BLaER1 treated with 17β-estradiol and CSF1 and Interleukin-3, amounts not matched to agents 10 nM and 100 nM (cell line): ENCODE data around the gene MAML3.
A peak's percentile ranks its signal among the peaks of the same experiment; 100 is the strongest.

ENCODE experiments used
- H3K27ac ChIP-seq, 11 experiments: shearing (Covaris generic); formaldehyde crosslinking; 2 replicates each; pipeline ENCODE4 v1.8.1; 2022
- H3K27me3 ChIP-seq, 11 experiments: shearing (Covaris generic); formaldehyde crosslinking; 2 replicates each; pipeline ENCODE4 v1.8.1; 2022
- H3K36me3 ChIP-seq, 11 experiments: shearing (Covaris generic); formaldehyde crosslinking; 2 replicates each; pipeline ENCODE4 v1.8.1; 2022
- H3K4me1 ChIP-seq, 10 experiments: shearing (Covaris generic); formaldehyde crosslinking; 2 replicates each; pipeline ENCODE4 v1.8.1; 2022
- H3K4me2 ChIP-seq, 11 experiments: shearing (Covaris generic); formaldehyde crosslinking; 2 replicates each; pipeline ENCODE4 v1.8.1; 2022
- H3K4me3 ChIP-seq, 10 experiments: shearing (Covaris generic); formaldehyde crosslinking; 2 replicates each; pipeline ENCODE4 v1.8.1; 2022
- H3K9ac ChIP-seq, 11 experiments: shearing (Covaris generic); formaldehyde crosslinking; 2 replicates each; pipeline ENCODE4 v1.8.1; 2022
- H3K9me3 ChIP-seq, 11 experiments: shearing (Covaris generic); formaldehyde crosslinking; replicated peaks in 1 of 11; 2 replicates each; pipeline ENCODE4 v1.8.1; 2022
- H4K20me1 ChIP-seq, 11 experiments: shearing (Covaris generic); formaldehyde crosslinking; 2 replicates each; pipeline ENCODE4 v1.8.1; 2022
- Cebpa-rat ChIP-seq, 11 experiments: shearing (Covaris generic); IDR thresholded peaks; 2 replicates each; pipeline ENCODE4 v1.8.1; 2022

Gene MAML3

DNA sequence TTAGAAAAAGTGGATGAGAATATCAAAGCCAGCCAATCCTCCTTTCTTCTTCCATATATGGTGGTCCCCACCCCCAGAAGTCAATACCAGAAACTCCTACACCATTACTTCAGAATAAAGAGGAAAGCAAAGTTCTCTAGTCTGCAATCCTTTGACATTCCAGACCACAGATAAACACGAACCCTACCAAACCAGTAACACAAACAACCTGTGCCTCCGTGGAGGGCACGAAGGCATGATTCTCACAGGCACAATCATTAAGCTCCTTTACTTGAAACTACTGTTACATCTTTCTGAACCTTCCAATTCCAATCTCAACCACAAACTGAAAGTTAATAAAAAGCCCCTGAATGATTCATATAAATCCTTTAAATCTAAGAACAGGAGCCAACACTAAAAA is 16.3 kb downstream of the MAML3 start:
- Histone ChIP-seq H3K9me3 (peaks cover 0 to 16% (median 0%) of the 10 kb centered on the region in 11 experiments; a peak in 5 of 22 replicates), H3K4me2 (peak overlapping the region in 1 of 11 experiments; percentile 61; a peak in 3 of 22 replicates), H3K36me3 (peaks cover 0 to 23% (median 4%) of the 10 kb centered on the region in 11 experiments; a peak in 5 of 22 replicates), H3K27ac (no peak overlapping the region), H3K9ac (no peak overlapping the region), H3K4me1 (peaks cover 3 to 53% (median 21%) of the 10 kb centered on the region in 10 experiments; a peak in 17 of 20 replicates), H3K4me3 (no peak overlapping the region), H4K20me1 (peaks cover 0 to 88% (median 26%) of the 10 kb centered on the region in 11 experiments; a peak in 13 of 22 replicates), H3K27me3 (no peaks in the 10 kb centered on the region)
- TF ChIP-seq Cebpa-rat (IDR thresholded peaks at IDR 0.05), result no peak

DNA sequence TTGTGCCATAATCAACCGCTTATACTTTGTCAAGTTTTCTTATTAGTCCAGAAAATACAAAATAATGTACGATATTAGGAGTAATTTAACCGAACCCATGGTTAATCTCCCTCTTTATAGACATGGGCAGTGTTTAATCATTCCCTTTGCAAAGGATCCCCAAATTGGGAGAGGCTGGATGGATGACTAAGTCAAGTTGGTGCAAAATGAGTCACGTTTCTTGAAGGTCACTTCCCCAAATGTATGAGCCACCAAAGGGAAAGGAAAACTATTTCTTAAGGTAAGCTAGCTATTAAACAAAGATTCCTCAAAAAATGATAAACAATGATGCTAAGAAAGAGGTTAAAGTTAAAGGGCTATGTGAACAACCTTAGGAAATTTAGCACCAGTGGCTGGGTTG is 17.5 kb downstream of the MAML3 start:
- Histone ChIP-seq H4K20me1 (peaks cover 0 to 88% (median 29%) of the 10 kb centered on the region in 11 experiments; a peak in 12 of 22 replicates), H3K4me2 (peak overlapping the region in 6 of 11 experiments; percentile 8 to 61 (median 32); a peak in 10 of 22 replicates), H3K9me3 (peaks cover 0 to 16% (median 0%) of the 10 kb centered on the region in 11 experiments; a peak in 5 of 22 replicates), H3K27ac (no peak overlapping the region; a peak in 2 of 22 replicates), H3K4me3 (no peak overlapping the region), H3K27me3 (no peaks in the 10 kb centered on the region), H3K36me3 (peaks cover 0 to 32% (median 10%) of the 10 kb centered on the region in 11 experiments; a peak in 11 of 22 replicates), H3K9ac (no peak overlapping the region), H3K4me1 (peaks cover 0 to 61% (median 19%) of the 10 kb centered on the region in 10 experiments; a peak in 13 of 20 replicates)
- TF ChIP-seq Cebpa-rat (IDR thresholded peaks at IDR 0.05), result no peak

DNA sequence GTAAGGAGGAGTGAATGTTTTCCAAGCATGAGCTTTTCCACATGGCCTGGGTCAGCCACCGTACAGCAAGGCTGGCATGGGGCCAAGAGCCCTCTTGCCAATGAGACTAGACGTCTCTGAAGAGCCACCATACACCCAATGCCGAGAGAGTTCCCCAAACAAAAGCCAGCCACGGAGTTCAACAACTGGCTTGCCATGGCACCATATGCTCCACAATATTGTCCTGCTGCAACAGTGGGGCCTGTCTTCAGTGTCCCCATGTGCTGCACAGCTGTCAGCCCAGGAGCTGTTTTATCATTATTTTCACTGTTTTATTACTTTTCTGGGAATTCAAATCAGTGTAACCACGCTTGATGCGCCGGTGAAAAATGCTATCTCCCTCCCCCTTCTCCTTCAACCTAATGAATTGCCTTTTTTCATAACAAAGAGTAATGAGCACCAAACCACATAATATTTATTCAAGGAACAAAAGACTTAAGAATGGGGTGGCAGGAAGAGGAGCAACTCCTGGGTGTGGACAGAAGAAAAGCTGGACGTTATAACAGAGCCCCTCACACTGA is 18.4 kb downstream of the MAML3 start:
- H3K9me3 ChIP-seq, result peaks cover 0 to 16% (median 0%) of the 10 kb centered on the region in 11 experiments; a peak in 5 of 22 replicates
- H3K4me2 ChIP-seq, result peak overlapping the region in 5 of 11 experiments; percentile 15 to 61 (median 46); a peak in 6 of 22 replicates
- no peak for TF ChIP-seq Cebpa-rat (IDR thresholded peaks at IDR 0.05)
- H4K20me1 ChIP-seq, result peaks cover 0 to 88% (median 31%) of the 10 kb centered on the region in 11 experiments; a peak in 11 of 22 replicates
- H3K4me1 ChIP-seq, result peaks cover 0 to 68% (median 23%) of the 10 kb centered on the region in 10 experiments; a peak in 13 of 20 replicates
- no peak overlapping the region for H3K9ac ChIP-seq
- H3K4me3 ChIP-seq, result no peak overlapping the region
- no peaks in the 10 kb centered on the region for H3K27me3 ChIP-seq
- H3K36me3 ChIP-seq, result peaks cover 0 to 36% (median 13%) of the 10 kb centered on the region in 11 experiments; a peak in 11 of 22 replicates
- peak overlapping the region in 1 of 11 experiments; percentile 4; a peak in 1 of 22 replicates for H3K27ac ChIP-seq

DNA sequence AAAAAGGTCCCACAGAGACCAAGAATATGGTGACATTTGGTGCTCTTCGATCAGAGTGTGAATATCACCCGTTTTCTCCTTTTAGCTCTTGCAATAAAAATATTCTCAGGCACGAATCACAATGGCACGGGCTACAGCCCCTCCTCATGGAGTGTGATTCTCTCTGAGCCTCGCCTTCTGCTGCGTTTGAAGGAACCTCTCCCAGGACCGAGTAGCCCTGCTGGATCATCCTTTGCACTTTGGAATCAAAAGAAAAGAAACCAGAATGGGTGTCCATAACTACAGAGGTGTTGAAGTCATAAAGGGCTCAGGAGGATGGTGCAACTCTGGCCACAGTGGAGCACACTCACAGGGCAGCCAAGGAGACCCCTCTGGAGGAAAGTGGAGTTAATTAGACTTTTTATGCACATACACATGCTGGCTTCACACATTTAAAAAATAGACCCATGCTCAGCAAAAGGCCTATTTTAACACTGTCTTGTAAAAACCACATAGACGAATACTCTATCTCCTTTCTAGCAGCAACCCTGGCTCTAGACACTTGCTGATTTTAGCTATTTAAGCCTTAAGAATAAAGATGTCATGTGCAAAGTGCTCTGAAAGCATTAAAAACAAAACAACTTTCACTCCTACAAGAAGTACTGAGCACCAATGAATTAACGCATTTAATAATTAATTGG is 19.1 kb downstream of the MAML3 start:
- peaks cover 0 to 87% (median 30%) of the 10 kb centered on the region in 11 experiments; a peak in 11 of 22 replicates for H4K20me1 ChIP-seq
- H3K9ac ChIP-seq, result no peak overlapping the region
- no peaks in the 10 kb centered on the region for H3K27me3 ChIP-seq
- no peak overlapping the region for H3K27ac ChIP-seq
- H3K36me3 ChIP-seq, result peaks cover 0 to 38% (median 13%) of the 10 kb centered on the region in 11 experiments; a peak in 12 of 22 replicates
- H3K4me3 ChIP-seq, result no peak overlapping the region
- peaks cover 0 to 20% (median 0%) of the 10 kb centered on the region in 11 experiments; a peak in 5 of 22 replicates for H3K9me3 ChIP-seq
- peaks cover 0 to 72% (median 24%) of the 10 kb centered on the region in 10 experiments; a peak in 13 of 20 replicates for H3K4me1 ChIP-seq
- peak overlapping the region in 4 of 11 experiments; percentile 20 to 61 (median 33); a peak in 5 of 22 replicates for H3K4me2 ChIP-seq
- no peak for TF ChIP-seq Cebpa-rat (IDR thresholded peaks at IDR 0.05)

DNA sequence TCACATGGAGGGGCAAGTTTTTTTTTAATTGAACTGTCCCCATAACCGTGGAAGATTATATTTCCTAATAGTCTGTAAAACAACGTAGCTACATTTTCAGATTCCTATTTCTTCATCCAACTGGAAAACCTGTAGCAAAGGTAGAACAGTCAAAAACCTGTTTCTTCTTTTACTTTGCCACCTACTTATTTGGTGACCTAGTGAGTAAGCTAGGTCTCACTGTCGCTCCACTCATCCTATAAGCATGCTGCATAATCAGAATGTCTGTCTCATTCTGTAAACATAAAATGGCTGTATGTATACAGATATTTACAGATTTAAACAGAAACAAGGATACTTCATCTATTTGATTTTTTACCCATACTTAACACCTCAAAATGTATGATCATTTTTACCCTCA is 20.4 kb downstream of the MAML3 start:
- Histone ChIP-seq H3K4me2 (peak overlapping the region in 2 of 11 experiments; percentile 10 to 41; a peak in 1 of 22 replicates), H3K27me3 (no peaks in the 10 kb centered on the region; a peak in 1 of 22 replicates), H3K4me1 (peaks cover 0 to 72% (median 25%) of the 10 kb centered on the region in 10 experiments; a peak in 16 of 20 replicates), H3K36me3 (peaks cover 6 to 47% (median 20%) of the 10 kb centered on the region in 11 experiments; a peak in 15 of 22 replicates), H3K27ac (no peak overlapping the region), H3K9me3 (peaks cover 0 to 30% (median 0%) of the 10 kb centered on the region in 11 experiments; a peak in 7 of 22 replicates), H3K4me3 (no peak overlapping the region), H4K20me1 (peaks cover 0 to 87% (median 31%) of the 10 kb centered on the region in 11 experiments; a peak in 11 of 22 replicates), H3K9ac (no peak overlapping the region)
- no peak for TF ChIP-seq Cebpa-rat (IDR thresholded peaks at IDR 0.05)

DNA sequence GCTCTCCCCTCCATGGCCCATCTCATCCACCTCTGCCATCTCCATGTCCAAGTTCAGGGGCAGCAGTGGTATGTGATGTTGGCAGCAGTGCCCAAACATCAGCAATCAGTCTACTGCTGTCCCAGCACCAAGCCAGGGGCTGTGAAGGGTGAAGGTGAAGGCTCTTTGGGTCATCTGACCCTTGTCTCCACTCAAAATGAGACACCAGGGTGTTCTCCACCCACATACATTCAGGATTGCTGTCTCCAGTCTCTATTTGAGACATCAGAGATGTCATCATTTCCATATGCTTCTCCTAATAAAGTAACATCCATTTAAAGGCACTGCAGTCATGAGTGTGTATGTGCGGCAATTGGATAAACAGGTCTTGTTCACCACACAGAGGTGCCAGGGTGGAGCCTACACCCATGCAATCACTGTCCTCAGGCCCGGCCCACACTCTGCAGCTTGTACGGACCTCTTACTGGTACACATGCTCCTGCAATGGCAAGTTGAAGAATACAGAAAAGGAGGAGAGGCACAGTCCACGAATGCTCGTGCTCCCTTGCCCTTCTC is 22.2 kb downstream of the MAML3 start:
- Histone ChIP-seq H3K27ac (no peak overlapping the region), H3K4me2 (peak overlapping the region in 1 of 11 experiments; percentile 7; a peak in 2 of 22 replicates), H3K4me1 (peaks cover 13 to 60% (median 34%) of the 10 kb centered on the region in 10 experiments; a peak in 18 of 20 replicates), H3K9ac (no peak overlapping the region), H3K27me3 (no peaks in the 10 kb centered on the region; a peak in 1 of 22 replicates), H3K9me3 (peaks cover 0 to 19% (median 5%) of the 10 kb centered on the region in 11 experiments; a peak in 7 of 22 replicates), H3K4me3 (no peak overlapping the region), H3K36me3 (peaks cover 9 to 50% (median 26%) of the 10 kb centered on the region in 11 experiments; a peak in 16 of 22 replicates), H4K20me1 (peaks cover 0 to 88% (median 38%) of the 10 kb centered on the region in 11 experiments; a peak in 12 of 22 replicates)
- no peak for TF ChIP-seq Cebpa-rat (IDR thresholded peaks at IDR 0.05)

DNA sequence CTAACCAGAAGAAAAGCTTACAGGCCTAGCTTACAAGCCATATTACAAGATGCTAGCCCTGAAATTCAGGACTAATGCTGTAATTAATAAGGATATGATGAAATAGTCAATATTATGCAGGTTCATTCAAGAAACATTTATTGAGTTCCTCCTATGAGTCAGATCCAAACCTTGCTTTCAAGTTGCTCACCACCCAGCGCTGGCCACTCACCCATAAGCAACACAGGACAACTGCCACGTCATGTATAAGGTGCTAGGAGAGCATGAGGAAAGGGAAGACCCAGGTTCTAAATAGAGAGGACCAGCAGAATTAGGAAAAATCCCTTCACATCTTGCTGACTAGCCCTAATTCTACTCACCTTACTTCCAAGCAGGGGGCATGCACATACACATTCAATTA is 23.3 kb downstream of the MAML3 start:
- Histone ChIP-seq H3K27me3 (no peaks in the 10 kb centered on the region; a peak in 1 of 22 replicates), H3K9ac (no peak overlapping the region), H3K4me3 (no peak overlapping the region), H3K36me3 (peaks cover 9 to 50% (median 30%) of the 10 kb centered on the region in 11 experiments; a peak in 18 of 22 replicates), H3K9me3 (peaks cover 0 to 22% (median 9%) of the 10 kb centered on the region in 11 experiments; a peak in 7 of 22 replicates), H3K4me1 (peaks cover 13 to 50% (median 26%) of the 10 kb centered on the region in 10 experiments; a peak in 17 of 20 replicates), H4K20me1 (peaks cover 0 to 82% (median 29%) of the 10 kb centered on the region in 11 experiments; a peak in 12 of 22 replicates), H3K4me2 (peak overlapping the region in 2 of 11 experiments; percentile 5 to 21; a peak in 2 of 22 replicates), H3K27ac (no peak overlapping the region)
- peak in 1 of 11 experiments; percentile 28; a peak in 1 of 22 replicates for TF ChIP-seq Cebpa-rat (IDR thresholded peaks at IDR 0.05)

DNA sequence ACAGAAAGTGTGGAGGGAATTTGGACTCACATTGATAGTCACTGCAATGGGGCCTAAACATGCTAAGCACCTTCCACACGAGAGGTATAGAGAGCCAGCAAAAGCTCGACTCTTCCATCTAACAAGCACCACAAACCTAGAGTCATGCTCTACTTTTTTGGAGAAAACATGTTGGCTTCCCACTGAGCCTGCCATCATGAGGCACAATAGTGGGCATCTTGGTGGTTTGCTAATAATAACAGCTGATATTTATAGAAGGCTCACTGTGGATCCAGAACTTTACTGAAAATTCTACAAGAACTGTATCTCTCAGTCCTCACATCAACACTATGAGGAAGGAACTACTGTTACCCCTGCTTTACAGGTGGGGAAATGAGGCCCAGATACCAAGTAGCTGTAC is 26.6 kb downstream of the MAML3 start:
- Histone ChIP-seq H3K9ac (no peak overlapping the region), H3K36me3 (peaks cover 9 to 49% (median 30%) of the 10 kb centered on the region in 11 experiments; a peak in 17 of 22 replicates), H3K4me1 (peaks cover 20 to 34% (median 27%) of the 10 kb centered on the region in 10 experiments), H3K4me2 (peak overlapping the region in 3 of 11 experiments; percentile 11 to 33 (median 15); a peak in 7 of 22 replicates), H3K9me3 (peaks cover 0 to 19% (median 10%) of the 10 kb centered on the region in 11 experiments; a peak in 9 of 22 replicates), H3K4me3 (no peak overlapping the region), H3K27me3 (no peaks in the 10 kb centered on the region; a peak in 1 of 22 replicates), H4K20me1 (peaks cover 0 to 72% (median 14%) of the 10 kb centered on the region in 11 experiments; a peak in 12 of 22 replicates), H3K27ac (no peak overlapping the region)
- no peak for TF ChIP-seq Cebpa-rat (IDR thresholded peaks at IDR 0.05)
